GM18873 (cell line): Measurements from ENCODE around the gene PITPNB.

Experiments used
- ATAC-seq: cut with Tn5 transposase; IDR thresholded peaks from one replicate; pipeline ENCODE4 v1.9.1; 2021; ENCODE audit warnings: mild to moderate bottlenecking, moderate library complexity, moderate number of reproducible peaks; ENCODE audit not compliant: unreplicated experiment, low FRiP score

PITPNB gene

DNA sequence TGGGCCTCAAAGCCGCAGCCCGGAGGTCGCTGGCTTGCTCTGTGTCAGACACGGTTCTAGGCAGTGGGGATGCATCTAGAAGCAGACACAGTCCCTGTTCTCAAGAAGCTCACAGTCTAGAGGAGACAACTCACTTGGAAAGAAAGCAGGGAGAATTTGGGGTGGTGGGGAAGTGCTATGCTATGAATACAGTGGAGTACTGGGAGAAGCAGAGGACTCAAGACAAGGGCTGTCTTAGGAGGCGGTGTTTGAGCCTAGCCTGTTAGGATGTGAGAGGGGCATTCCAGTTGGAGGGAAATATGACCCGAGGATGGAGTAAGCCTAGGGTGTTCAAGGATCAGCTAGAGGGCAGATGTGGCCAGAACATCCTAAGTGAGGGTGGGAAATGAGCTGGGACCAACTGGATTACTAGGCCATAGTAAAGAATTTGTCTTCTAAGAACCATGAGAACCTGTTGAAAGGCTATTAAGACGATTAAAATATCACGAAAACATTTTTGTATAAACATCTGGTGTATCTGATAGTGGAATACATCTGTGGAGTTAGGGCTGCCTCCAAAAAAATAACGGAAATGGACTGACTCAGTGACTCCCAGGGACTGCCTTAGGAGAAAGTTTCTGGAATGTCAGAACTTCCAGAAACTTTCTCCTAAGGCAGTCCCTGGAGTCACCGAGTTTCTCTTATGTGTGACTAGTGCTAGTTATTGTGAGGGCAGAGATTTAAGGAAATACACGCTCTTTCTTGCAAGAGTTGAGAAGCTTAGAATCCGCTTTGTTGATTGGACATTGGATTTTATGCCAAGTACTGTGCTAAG lies 1.1 kb upstream of the PITPNB start:
- ATAC-seq: peak; percentile 22

DNA sequence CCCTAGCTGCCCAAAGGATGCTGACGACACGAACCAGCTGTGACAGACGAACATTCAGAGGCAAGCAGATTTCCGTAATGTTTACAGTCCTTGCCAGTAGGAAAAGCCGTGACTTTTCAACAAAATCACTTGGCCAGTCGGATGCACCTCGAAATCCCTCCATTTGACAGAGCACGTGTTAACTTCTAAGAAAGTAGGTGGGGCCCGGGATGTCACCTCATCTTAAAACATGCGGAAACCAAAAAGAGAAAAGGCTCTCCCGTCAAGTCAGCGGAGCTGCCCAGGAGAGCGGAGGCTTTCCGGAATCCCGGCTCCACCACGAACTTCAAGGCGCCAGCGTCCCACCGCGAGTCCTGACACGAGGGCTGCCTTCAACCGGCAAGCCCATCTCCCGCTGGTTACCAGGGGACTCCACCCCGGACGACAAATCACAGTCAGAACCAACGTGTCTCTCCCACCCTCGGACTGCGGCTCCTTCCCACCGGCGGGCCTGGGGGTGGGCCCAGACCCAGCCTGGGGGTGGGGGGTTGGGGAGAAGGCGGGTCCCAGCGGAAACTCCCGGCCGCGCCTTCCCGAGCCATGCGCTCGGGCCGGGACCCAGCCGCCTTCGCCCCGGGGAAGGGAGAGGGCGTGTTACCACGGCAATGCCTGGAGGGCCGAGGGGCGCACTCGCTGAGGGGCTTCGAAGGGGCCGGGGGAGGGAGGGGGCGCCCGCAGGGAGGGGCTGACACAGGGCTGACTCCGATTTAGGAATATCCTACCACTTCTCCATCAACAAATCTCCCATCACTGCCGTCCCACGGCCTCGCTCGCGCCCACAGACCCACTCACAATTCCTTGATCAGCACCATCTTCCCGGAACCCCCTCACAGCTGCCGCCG lies 475 bp downstream of the PITPNB start:
- no peak for ATAC-seq

DNA sequence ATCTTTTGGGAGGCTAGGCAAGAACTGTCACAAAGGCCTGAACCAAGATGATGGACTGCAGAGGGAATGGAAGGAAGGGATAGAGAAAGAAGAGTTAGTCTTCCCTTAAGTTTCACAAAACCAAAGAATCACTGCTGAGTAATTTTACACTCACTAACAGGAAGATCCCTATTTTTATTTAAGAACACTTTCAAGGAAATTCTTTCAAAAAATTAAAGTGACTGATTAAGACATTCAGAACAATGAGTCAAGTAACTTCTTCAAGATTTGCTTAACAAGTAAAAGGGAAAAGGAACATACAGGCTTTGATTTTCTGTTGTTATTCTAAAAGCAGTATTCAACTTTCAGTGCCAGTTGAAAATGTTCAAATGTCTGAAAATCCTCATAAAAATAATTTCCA lies 3.1 kb downstream of the PITPNB start:
- no peak for ATAC-seq

DNA sequence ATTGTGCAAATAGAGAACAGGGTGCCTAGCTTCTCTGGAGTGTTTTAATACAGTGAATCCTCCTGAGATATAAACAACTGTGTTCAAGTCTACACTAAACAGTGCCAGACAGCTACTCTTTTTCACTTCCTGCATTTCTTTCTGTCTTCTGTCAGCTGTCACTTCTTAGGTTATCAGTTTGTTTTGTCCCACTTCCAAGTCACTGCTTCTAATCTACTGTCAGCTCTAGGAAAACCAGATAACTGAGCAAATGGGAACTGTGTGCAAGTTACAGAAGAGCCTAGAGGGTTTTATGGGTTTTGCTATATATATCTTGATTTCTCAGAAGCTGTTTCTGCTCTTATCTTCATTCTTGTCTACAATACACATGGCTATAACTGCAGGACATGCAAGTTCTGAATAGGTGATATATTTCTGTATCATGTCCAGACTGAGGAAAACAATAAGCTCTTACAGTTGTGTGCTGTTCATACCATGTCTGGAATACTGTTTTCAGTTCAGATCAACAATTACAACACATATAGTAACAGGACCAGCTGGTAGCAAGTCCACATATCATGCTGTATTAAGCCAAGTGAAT lies 5.8 kb downstream of the PITPNB start:
- ATAC-seq: no peak

DNA sequence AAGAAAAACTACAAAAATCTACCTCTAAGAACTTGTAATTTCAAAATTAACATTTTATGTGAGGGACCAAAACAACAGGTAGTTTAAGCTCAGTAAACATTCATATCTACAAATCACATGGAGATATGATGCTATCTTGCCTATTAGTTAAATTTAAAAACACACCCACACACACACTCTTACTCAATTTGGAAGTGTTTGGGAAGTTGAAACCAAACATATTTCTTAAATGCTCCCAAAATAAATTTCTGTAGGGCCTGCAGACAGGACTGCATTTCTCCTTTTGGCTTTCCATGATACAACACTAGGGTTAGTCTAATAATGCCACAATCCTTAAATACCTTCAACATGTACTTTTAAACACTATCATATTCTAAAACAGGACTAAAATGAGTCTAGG lies 7.0 kb downstream of the PITPNB start:
- no peak for ATAC-seq

DNA sequence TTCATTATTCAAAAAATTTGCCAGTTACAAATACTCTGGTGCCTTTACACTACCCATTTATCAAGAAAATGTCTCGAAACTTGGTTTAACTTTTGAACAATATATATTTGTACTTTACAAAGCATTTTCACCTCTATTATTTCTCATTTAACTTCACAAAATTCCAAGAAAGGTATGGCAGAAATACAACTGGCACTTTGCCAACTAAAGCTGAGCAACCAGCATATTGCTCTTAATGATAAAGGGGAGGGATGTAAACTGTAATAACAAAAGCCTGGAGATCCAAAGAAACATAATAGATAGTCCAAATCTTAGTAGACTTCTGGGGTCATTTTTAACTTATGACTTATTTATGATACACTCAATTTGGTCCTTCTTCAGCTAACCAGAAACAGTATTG lies 7.7 kb downstream of the PITPNB start:
- ATAC-seq: no peak

DNA sequence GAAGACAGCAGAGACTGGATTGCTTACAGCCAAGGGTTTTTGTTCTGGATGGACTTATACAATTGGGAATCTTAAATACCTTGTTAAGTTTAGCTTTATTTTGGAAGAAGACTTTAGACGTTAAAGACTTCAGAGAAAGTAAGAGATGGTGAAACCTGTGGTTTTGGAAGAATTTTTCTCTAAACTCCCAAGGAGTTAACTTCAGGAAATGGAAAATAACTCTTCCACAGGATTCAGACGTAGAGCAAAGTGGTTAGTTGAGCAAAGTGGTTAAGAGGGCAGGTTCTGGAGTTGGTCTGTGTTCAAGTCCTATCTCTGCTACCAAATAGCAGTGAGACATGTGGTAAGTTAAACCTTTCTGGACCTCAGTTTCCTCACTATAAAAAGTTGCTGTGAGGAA lies 12.8 kb downstream of the PITPNB start:
- no peak for ATAC-seq

DNA sequence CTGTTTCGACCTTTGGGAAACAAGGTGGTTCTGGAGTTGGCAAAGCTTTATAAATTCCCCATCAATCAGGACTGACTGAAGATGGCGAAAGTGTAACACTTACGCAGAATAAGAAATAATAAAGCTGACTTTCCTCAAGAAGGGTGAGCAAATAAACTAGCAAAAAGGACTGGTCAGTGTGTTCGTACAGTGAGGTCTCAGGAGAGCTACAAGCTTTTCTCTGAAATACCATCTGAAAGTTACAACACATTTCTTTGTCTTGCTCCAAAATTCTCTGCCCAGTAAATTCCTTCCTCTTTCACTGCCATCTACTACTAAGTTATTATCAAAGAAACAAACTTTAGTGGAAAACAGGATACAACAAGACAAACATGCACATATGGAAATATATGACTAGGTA lies 13.4 kb downstream of the PITPNB start:
- ATAC-seq: no peak

DNA sequence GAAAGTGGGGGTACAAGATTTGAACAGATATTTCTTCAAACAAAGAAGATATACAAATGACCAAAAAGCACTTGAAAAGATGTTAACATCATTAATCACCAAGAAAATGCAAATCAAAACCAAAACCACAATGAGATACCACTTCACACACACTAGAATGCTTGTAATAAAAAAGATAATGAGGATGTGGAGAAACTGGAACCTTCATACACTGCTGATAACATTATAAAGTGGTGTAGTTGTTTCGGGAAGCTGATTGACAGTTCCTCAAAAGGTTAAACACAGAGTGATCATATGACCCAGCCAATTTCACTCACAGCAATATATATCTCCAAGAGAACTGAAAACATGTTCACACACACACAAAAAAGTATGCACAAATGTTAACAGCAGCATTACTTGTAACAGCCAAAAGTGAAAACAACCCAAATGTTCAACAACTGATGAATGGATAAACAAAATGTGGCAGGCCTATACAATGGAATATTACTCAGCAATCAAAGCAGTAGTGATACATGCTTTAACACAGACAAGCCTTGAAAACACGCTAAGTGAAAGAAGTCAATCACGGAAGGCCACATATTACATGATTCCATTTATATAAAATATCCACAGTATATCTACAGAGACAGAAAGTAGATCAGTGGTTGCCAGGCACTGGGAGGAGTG lies 15.1 kb downstream of the PITPNB start:
- ATAC-seq: no peak

DNA sequence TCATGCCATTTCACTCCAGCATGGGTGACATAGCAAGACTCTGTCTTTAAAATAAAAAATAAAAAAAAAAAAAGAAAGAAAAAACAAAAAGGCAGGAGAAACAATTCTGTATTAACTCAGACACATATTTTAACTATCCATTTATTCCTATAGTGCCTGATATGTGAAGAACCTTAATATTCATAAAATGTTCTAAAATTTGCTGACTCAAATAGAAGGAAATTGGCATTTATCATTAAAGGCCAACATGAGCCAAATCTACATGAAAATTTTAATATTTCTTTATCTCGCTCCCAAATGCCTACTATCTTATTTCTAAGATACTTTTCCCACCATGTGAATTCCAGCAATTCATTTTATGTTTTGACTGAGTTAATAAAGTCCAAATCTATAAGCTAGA lies 18.9 kb downstream of the PITPNB start:
- no peak for ATAC-seq

DNA sequence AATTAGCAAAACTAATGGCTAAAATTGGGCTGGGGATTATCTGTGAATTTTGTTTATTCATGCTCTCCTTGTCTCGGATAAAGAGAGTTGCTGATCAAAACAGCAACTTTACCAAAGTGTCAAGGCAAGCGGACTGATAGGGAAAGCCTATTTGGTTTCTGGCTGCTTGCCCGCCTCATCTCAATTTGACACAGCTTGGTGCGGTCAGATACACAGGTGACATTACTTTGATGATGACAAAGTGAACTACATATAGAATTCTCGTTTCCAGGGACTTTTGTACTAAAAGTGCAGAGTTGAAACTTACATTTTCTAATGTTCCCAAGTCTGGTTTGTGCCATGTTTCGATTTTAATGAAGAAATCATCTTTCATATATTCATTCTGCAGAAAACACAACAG lies 22.8 kb downstream of the PITPNB start:
- peak; percentile 12 for ATAC-seq

DNA sequence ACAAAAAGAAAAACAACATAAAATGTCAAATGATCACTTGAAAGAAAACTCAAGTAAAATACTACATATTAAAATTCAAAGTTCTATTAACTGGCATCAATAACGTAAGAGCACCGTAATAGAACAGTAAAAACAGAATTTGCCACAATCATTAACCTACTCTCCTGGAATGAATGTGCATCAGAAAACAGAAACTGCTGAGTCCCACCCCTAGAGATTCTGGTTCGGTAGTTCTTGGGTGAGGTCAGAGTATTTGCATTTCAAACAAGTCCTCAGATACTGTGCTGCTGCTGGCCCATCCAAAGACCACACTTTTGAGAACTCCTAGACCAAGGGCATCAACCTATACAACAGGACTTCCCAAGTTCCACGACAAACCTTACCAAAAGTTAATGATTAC lies 23.5 kb downstream of the PITPNB start:
- peak; percentile 78 for ATAC-seq

DNA sequence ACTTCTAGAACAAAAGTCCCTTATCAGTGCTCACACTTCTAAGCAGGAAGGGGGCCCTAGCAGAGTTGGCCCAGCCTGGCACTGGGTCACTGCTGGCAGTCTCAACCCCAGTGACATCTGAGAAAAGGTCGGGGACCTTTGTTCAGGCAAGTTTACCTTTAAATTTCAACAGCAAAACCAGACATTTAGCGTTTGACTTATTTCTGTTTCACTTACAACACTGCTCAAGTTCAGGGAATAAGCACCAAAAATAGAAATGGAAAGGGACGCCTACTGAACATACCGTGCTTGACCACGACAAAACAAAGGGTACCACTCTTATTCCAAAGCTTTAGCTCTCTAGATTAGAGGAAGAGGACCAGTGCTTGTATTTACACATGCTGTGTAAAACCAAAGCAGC lies 26.2 kb downstream of the PITPNB start:
- no peak for ATAC-seq

DNA sequence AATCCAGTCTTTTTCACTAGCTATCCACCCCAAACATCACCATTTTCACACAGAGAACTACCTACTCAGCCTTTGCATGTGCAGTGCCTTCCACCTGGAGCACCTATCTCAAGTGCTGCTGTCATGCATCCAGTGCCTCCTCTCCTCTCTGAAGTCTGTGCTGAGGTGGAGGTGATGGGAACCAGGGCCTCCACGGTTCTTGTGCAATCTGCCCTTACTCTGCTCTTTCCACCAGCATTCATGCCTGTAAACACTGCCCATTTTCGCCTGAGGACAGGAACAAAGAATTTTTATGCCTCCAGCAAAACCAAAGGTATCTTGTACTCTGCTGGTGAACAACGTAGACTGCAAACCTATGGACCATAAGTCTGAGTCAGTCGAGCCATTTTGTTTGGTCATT lies 27.0 kb downstream of the PITPNB start:
- no peak for ATAC-seq

DNA sequence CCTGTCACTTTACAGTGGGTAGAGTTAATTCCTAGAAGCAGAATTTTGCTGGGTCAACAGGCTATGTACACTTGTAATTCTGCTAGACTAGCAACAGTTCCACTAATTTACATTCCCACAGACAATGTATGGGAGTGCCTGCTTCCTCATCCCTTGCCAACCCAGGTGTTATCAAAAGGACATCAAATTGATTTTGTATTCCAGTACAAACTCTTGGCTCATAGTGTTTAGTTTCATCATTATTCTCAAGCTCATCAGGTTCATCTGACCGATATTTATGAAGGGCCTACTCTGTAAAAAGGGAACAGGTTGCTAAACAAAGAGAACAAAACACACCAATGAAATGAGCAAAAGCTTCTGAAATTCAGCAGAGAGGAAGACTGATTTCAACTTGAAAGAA lies 30.7 kb downstream of the PITPNB start:
- no peak for ATAC-seq

DNA sequence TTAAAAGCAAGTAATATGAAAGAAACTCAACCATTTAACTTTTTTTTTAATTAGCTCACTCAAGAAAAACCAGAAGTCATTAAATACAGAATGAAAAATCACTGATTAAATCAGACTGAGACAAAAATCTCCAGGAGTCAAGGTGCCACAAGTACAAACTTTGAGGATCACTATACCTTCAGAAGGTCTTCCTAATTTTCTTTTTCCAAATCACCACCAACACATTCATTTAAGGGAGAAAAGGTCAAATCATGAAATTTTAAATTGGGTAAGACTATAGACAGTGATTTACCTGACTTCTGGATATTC lies 32.3 kb downstream of the PITPNB start:
- no peak for ATAC-seq

DNA sequence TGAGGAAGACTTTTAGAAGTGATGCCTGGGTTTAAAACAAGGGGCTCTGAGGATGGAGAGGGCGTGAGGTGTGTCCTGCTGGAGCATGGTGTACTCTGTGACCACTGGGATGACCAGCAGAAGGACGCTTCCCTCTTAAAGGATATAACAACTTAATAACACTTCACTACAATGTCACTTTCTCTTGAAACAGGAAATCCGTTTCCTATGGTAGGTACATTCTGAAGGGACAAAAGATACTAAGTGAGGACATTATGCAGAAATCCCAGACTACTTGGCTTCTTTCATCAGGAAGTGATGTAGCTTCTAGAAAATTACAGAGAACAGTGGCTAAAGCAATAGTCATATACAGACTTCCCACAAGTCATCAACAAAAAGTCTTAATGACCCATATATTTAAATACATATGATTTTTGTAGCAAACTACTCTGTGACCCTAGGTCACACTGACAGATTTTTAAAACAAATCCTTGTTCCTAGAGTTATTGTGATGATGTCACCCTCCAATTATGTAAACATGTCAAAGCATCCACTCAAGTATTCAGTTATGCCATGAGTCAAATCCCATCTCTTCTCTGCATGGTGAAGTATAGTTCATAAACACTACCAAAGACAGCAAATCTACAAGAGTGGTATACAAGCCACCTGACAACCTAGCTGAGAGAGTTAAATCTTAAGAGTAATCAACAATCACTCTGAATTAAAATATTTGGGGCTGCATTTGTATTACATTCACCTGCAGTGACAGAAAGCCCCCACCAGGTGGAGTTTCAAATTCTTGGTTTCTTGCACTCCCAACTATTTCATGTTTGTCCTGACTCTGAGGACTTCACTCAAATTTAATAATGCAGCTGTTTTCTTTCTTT lies 32.8 kb downstream of the PITPNB start:
- no peak for ATAC-seq

DNA sequence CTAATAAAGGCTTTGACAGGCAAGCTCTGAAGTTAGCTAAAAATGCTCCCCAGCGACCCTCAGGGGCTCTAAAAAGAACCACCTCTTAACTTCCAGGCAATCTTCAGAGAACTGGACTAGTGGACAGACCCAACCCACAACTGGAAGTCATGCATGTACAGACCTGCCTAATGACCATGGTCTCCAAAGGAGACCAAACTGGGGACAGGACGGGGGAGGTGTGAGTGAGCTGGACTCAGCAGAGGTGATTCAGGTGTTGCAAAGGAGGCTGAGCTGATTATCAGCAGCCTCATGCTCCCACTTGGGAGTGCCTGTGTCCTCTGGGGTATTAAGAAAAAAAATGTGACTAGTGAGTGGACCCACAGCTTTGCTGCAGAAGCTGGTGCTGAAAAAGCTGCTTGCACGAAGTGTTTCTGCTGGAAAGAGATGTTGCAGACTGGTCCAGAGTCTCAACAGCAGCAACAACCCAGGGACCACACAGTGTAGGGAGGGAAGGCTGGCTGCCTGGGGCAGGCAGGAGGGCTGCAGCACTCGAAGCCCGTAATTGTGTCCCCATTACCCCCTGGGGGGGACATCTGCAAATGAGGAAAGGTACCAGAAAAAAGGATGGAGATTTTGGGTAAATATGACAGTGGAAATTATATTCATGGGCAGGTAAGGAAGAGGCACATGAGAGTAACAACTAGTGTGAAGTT lies 35.3 kb downstream of the PITPNB start:
- no peak for ATAC-seq

DNA sequence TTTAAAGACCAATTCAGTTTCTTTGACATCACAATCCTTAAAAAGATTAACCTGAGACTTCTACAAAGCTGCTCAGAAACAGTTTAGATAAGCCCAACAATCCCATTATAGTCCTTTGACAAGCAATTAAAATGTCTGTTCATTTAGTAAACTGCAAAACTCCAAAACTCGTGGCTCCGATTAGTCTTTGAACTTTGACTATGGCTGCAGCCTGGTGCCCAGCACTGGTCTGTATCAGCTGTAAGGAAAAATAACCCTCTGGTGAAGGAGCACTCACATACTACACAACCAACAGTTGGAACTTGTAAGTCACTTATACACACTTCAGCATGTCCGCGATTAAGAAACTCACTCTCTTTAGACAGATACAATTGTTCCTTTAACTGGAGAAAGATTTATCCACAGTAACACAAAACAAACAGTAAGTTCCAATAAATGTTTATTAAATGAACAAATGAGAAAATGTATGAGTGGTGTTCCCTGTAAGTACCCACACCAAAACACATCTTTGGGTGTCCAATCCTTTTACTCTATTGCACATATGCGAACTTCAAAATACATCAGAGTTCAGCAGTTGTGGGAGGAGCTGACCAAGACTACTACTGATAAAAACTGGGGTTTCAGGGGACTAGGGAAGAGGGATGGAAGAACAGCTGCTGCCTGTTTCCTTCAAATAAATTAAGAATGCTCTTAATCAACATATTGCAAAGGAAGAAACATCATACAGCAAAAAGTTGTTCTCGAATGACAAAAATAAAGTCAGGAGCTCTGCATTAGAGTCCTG lies 36.4 kb downstream of the PITPNB start:
- ATAC-seq: no peak
